Measurements from ENCODE around the gene GATA1. TPM values are rescaled to one million over a fixed set of nuclear protein-coding genes. Genes with fewer than 3 reads are reported as not detected.

Gene GATA1
- total RNA-seq, 8 experiments from 2014 or later = not detected

GRCh38 chrX:48769230-48769629, 17.2 kb upstream of the GATA1 start:
- no peak for ATAC-seq (replicated peaks in 6 of 8)
- H3K4me1 ChIP-seq (replicated peaks in 1 of 2) = no peaks in the 10 kb centered on the region
- in situ Hi-C loops (cut with MboI; ENCODE audit: low pct_unique_long_range_greater_than_20kb in 2 of 9, low sequenced_read_pairs in 9 of 9, unreplicated experiment in 9 of 9) = no loop called here
- WGBS, 10 experiments = 18 to 100% (median 83%) methylated on average over 1 to 6 of the region's 6 CpGs; no CpG with 5 or more reads in 5 of the 10 experiments
- H3K4me3 ChIP-seq = no peak overlapping the region
- no peak overlapping the region for H3K27ac ChIP-seq

DNA sequence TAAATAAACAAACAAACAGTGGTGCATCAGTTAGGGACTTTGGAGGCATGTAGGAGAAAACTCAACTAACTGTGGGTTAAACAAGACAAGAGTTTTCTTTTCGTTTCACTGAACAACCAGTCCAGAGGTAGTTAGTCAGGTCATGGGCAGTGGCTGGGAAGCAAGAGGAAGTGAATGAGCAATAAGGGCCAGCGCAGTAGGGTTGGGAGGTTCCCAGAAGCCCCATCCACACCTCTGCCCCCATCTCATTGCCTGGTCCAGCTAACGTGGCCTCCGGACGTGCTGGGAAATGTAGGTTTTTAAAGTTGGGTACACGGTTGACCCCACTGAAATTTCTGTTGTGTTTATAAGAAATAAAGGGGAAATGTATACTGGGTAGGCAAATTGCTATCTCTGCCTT, 16.1 kb upstream of the GATA1 start:
- Histone ChIP-seq H3K4me1 (replicated peaks in 1 of 2) (no peaks in the 10 kb centered on the region), H3K27ac (no peak overlapping the region), H3K4me3 (no peak overlapping the region)
- WGBS, 10 experiments = 48 to 80% methylated on average over 1 to 5 of the region's 6 CpGs; no CpG with 5 or more reads in 8 of the 10 experiments
- in situ Hi-C loops (cut with MboI; ENCODE audit: low pct_unique_long_range_greater_than_20kb in 2 of 9, low sequenced_read_pairs in 9 of 9, unreplicated experiment in 9 of 9) = no loop called here
- ATAC-seq (replicated peaks in 6 of 8) = no peak

GRCh38 chrX:48772602-48773001, 13.8 kb upstream of the GATA1 start:
- 34 to 44% methylated on average over 3 of the region's 6 CpGs; no CpG with 5 or more reads in 8 of the 10 experiments for WGBS, 10 experiments
- Histone ChIP-seq H3K27ac (no peak overlapping the region), H3K4me1 (replicated peaks in 1 of 2) (no peaks in the 10 kb centered on the region), H3K4me3 (no peak overlapping the region)
- no peak for ATAC-seq (replicated peaks in 6 of 8)
- in situ Hi-C loops (cut with MboI; ENCODE audit: low pct_unique_long_range_greater_than_20kb in 2 of 9, low sequenced_read_pairs in 9 of 9, unreplicated experiment in 9 of 9) = no loop called here

- Histone ChIP-seq H3K4me3 (no peak overlapping the region), H3K27ac (no peak overlapping the region), H3K4me1 (replicated peaks in 1 of 2) (no peaks in the 10 kb centered on the region)
- no peak for ATAC-seq (replicated peaks in 6 of 8)
- in situ Hi-C loops (cut with MboI; ENCODE audit: low pct_unique_long_range_greater_than_20kb in 2 of 9, low sequenced_read_pairs in 9 of 9, unreplicated experiment in 9 of 9) = no loop called here
- WGBS, 10 experiments = 20 to 85% (median 63%) methylated on average over 1 to 12 of the region's 13 CpGs; no CpG with 5 or more reads in 4 of the 10 experiments
These were observed 9.5 kb upstream of the GATA1 start for GRCh38 chrX:48776818-48777439.

DNA sequence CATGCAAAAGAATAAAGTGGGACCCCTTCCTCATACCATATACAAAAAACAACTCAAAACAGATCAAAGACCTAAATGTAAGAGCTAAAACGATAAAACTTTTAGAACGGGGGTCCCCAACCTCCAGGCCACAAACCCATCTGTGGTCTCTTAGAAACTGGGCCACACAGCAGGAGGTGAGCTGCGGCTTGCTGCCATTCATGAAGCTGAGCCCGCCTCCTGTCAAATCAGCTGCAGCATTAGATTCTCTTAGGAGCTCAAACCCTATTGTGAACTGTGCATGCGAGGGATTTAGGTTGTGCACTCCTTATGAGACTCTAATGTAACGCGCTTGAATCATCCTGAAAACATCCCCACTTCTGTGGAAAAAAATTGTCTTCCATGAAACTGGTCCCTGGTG, 7.0 kb upstream of the GATA1 start:
- no peak for ATAC-seq (replicated peaks in 6 of 8)
- Histone ChIP-seq H3K27ac (no peak overlapping the region), H3K4me1 (replicated peaks in 1 of 2) (no peaks in the 10 kb centered on the region), H3K4me3 (no peak overlapping the region)
- 50 to 70% (median 50%) methylated on average over 1 to 2 of the region's 7 CpGs; no CpG with 5 or more reads in 7 of the 10 experiments for WGBS, 10 experiments
- in situ Hi-C loops (cut with MboI; ENCODE audit: low pct_unique_long_range_greater_than_20kb in 2 of 9, low sequenced_read_pairs in 9 of 9, unreplicated experiment in 9 of 9) = no loop called here

DNA sequence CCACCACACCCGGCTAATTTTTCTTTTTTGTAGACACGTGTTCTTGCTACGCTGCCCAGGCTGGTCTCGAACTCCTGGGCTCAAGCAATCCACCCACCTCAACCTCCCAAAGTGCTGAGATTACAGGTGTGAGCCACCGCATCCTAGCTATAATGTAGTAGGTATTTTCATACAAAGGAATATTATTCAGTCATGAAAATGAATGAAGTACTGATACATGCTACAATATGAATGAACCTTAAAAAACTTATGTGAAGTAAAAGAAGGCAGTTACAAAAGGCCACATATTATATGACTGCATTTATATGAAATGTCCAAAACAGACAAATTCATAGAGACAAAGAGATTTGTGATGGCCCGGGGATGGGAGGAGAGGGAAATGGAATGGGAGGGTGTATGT, 4.7 kb upstream of the GATA1 start:
- no peak for ATAC-seq (replicated peaks in 6 of 8)
- 50 to 75% (median 60%) methylated on average over 1 to 5 of the region's 6 CpGs; no CpG with 5 or more reads in 7 of the 10 experiments for WGBS, 10 experiments
- in situ Hi-C loops (cut with MboI; ENCODE audit: low pct_unique_long_range_greater_than_20kb in 2 of 9, low sequenced_read_pairs in 9 of 9, unreplicated experiment in 9 of 9) = no loop called here
- H3K4me1 ChIP-seq (replicated peaks in 1 of 2) = no peaks in the 10 kb centered on the region
- H3K4me3 ChIP-seq = no peak overlapping the region
- no peak overlapping the region for H3K27ac ChIP-seq

GRCh38 chrX:48782216-48782615, 4.2 kb upstream of the GATA1 start:
- Histone ChIP-seq H3K4me3 (no peak overlapping the region), H3K27ac (no peak overlapping the region), H3K4me1 (replicated peaks in 1 of 2) (no peaks in the 10 kb centered on the region)
- 0 to 86% (median 48%) methylated on average over 1 to 2 of the region's 2 CpGs; no CpG with 5 or more reads in 4 of the 10 experiments for WGBS, 10 experiments
- ATAC-seq (replicated peaks in 6 of 8) = no peak
- in situ Hi-C loops (cut with MboI; ENCODE audit: low pct_unique_long_range_greater_than_20kb in 2 of 9, low sequenced_read_pairs in 9 of 9, unreplicated experiment in 9 of 9) = no loop called here

- whole genome bisulfite sequencing, 10 experiments = 80% methylated on average over 2 of the region's 13 CpGs; no CpG with 5 or more reads in 9 of the 10 experiments
- in situ Hi-C loops (cut with MboI; ENCODE audit: low pct_unique_long_range_greater_than_20kb in 2 of 9, low sequenced_read_pairs in 9 of 9, unreplicated experiment in 9 of 9) = no loop called here
- Histone ChIP-seq H3K4me1 (replicated peaks in 1 of 2) (no peaks in the 10 kb centered on the region), H3K4me3 (no peak overlapping the region), H3K27ac (no peak overlapping the region)
- no peak for ATAC-seq (replicated peaks in 6 of 8)
These were observed 3.6 kb upstream of the GATA1 start for GRCh38 chrX:48782795-48783194.

DNA sequence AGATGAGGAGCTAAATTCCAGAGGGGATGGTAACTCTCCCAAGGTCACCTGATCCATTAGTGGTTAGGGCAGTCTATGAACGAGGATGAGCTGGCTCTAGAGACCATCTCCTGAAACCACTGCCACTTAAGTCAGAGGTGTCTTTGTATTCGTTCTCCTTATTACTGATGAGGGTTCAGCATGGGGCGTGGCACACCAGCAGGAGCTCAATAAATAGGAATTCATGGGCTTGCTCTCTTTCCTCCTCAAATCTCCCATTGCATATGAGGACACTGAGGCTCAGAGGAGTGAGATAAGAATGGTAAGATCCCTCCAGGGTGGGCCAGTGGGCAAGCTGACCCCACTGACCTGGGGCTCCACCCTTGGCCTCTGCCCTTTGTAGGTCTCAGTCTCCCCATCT, 1.7 kb upstream of the GATA1 start:
- no peak overlapping the region for H3K27ac ChIP-seq
- WGBS, 10 experiments = 20% methylated on average over 1 of the region's 3 CpGs; no CpG with 5 or more reads in 9 of the 10 experiments
- ATAC-seq (replicated peaks in 6 of 8) = no peak
- H3K4me3 ChIP-seq = no peak overlapping the region
- in situ Hi-C loops (cut with MboI; ENCODE audit: low pct_unique_long_range_greater_than_20kb in 2 of 9, low sequenced_read_pairs in 9 of 9, unreplicated experiment in 9 of 9) = no loop called here
- no peaks in the 10 kb centered on the region for H3K4me1 ChIP-seq (replicated peaks in 1 of 2)

DNA sequence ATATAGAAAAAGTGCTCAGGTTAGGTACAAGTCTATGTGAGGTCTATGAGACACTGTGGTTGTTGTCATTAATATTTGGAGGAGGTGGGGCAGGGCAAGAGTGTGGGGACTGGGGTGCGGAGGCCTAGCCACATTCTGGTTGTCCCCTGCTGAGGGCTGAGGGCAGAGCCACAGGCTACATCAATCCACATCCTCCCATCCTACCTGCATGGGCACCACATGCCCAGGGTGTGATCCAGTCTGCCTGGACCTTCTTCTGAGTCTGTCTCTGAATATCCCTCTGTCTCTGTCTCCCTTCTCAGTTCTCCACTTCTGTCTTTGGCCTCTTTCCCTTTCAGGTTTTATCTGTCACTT, 1.2 kb upstream of the GATA1 start:
- no peak overlapping the region for H3K4me3 ChIP-seq
- no peak overlapping the region for H3K27ac ChIP-seq
- no peak for ATAC-seq (replicated peaks in 6 of 8)
- in situ Hi-C loops (cut with MboI; ENCODE audit: low pct_unique_long_range_greater_than_20kb in 2 of 9, low sequenced_read_pairs in 9 of 9, unreplicated experiment in 9 of 9) = no loop called here
- H3K4me1 ChIP-seq (replicated peaks in 1 of 2) = no peaks in the 10 kb centered on the region
- WGBS, 10 experiments = 17% methylated on average over 1 of the region's 1 CpG; no CpG with 5 or more reads in 9 of the 10 experiments

DNA sequence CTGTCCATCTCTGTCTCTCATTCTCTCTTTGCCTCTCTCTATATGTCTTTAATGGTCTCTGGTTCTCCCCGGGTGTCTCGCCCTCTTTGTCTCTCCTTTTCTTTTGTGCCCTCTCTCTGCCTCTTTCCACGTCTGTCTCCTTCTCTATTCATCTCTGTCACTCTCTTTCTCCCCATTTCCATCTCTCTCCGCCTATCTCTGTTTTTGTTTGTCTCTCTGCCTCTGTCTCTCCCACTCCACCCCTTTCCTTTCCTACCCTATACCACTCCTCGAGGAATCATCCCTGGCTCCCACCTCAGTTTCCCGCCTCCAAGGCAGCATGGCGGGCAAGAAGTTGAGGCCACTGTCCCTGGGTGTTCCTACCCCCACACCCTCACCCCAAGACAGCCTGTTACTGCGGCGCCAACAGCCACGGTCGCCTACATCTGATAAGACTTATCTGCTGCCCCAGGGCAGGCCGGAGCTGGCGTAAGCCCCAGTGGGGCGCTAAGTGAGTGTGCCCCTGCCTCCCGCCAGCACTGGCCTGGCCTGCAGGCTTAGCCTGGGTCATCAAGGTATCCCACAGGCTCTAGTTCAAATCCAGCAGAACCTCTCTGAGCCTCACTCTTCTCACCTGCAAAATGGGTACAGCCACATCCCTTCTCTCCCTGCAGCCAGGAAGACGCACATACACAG, 713 bp upstream of the GATA1 start:
- no peak for ATAC-seq (replicated peaks in 6 of 8)
- no peaks in the 10 kb centered on the region for H3K4me1 ChIP-seq (replicated peaks in 1 of 2)
- H3K4me3 ChIP-seq = no peak overlapping the region
- 28 to 92% (median 47%) methylated on average over 1 to 14 of the region's 16 CpGs; no CpG with 5 or more reads in 2 of the 10 experiments for WGBS, 10 experiments
- in situ Hi-C loops (cut with MboI; ENCODE audit: low pct_unique_long_range_greater_than_20kb in 2 of 9, low sequenced_read_pairs in 9 of 9, unreplicated experiment in 9 of 9) = no loop called here
- H3K27ac ChIP-seq = no peak overlapping the region

DNA sequence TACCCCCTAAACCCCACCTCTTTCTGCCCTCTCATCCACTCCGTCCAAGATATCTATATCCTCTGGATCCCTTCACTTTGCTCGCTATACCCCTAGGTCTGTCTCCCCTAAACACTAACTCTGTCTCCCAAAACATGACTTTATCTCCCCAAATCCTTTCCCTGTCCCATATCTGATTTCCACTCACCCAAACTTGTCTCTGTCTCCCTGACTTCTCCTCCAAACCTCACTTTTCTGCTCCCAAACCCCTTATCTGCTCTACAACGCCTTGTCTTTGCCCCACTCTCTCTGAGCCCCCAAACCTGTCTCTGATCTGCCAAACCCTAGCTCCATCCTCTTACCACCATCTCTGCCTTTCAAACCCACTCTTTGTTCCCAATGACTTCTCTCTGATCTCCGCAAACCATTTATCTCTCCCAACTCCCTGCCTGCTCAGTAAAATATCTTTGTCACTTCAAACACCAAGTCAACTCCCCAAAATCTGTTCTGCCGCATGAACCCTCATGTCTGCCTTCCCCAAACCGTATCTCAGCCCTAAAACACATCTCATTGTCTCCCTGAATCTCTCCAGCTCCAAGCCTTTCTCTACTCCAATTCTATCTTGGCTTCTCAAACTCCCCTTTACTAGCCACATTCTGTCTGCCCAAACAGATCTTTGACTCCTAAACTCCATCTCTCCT, 575 bp downstream of the GATA1 start:
- 0 to 100% (median 63%) methylated on average over 1 to 5 of the region's 6 CpGs; no CpG with 5 or more reads in 1 of the 10 experiments for WGBS, 10 experiments
- ATAC-seq (replicated peaks in 6 of 8) = no peak
- Histone ChIP-seq H3K4me1 (replicated peaks in 1 of 2) (no peaks in the 10 kb centered on the region), H3K4me3 (no peak overlapping the region), H3K27ac (no peak overlapping the region)
- in situ Hi-C loops (cut with MboI; ENCODE audit: low pct_unique_long_range_greater_than_20kb in 2 of 9, low sequenced_read_pairs in 9 of 9, unreplicated experiment in 9 of 9) = no loop called here

Data from motor neuron (in vitro differentiated cells).